ENCODE data around the gene RGL1. TPM values are rescaled to one million over a fixed set of nuclear protein-coding genes. Genes with fewer than 3 reads are reported as not detected.
A peak's percentile ranks its signal among the peaks of the same experiment; 100 is the strongest.

The RGL1 gene
- total RNA-seq, 4 donors from 2014 or later = 31.5 to 51.5 (median 37.5) TPM

- intact Hi-C loops (cut with DNase I) = no loop called here
- WGBS = 45% methylated on average over 2 of the region's 2 CpGs
- peak overlapping the region; percentile 10 to 42 (median 24) for H3K27ac ChIP-seq (replicated peaks in 1 of 4)
Observed at GRCh38 chr1:183956559-183957188, 151.8 kb downstream of the RGL1 start.

GRCh38 chr1:183957216-183957830 lies 152.4 kb downstream of the RGL1 start:
- no peak for DNase-seq (ENCODE audit: extremely low spot score)
- H3K27ac ChIP-seq (replicated peaks in 1 of 4) = peak overlapping the region in 3 of 4 donors; percentile 31 to 42 (median 37)
- H3K4me3 ChIP-seq = no peak overlapping the region
- H3K36me3 ChIP-seq = no peaks in the 10 kb centered on the region
- no peaks in the 10 kb centered on the region for H3K9me3 ChIP-seq
- WGBS = 63% methylated on average over 4 of the region's 4 CpGs
- H3K4me1 ChIP-seq = peaks cover 0 to 19% (median 10%) of the 10 kb centered on the region in 4 donors
- H3K27me3 ChIP-seq = no peaks in the 10 kb centered on the region
- intact Hi-C loops (cut with DNase I) = no loop called here
- TF ChIP-seq CTCF (IDR thresholded peaks at IDR 0.05) (no peak), POLR2A (IDR thresholded peaks at IDR 0.05; ENCODE audit: low read depth) (no peak), POLR2AphosphoS5 (IDR thresholded peaks at IDR 0.05) (no peak), EP300 (IDR thresholded peaks at IDR 0.05) (no peak)

More at GRCh38 chr1:183956559-183957188, 151.8 kb downstream of the RGL1 start:
- Histone ChIP-seq H3K36me3 (no peaks in the 10 kb centered on the region), H3K4me1 (peaks cover 0 to 19% (median 10%) of the 10 kb centered on the region in 4 donors), H3K4me3 (no peak overlapping the region), H3K9me3 (no peaks in the 10 kb centered on the region), H3K27me3 (no peaks in the 10 kb centered on the region)
- DNase-seq (ENCODE audit: extremely low spot score) = no peak
- TF ChIP-seq POLR2A (IDR thresholded peaks at IDR 0.05; ENCODE audit: low read depth) (no peak), POLR2AphosphoS5 (IDR thresholded peaks at IDR 0.05) (peak in 1 of 2 donors; percentile 13), EP300 (IDR thresholded peaks at IDR 0.05) (no peak)

DNA sequence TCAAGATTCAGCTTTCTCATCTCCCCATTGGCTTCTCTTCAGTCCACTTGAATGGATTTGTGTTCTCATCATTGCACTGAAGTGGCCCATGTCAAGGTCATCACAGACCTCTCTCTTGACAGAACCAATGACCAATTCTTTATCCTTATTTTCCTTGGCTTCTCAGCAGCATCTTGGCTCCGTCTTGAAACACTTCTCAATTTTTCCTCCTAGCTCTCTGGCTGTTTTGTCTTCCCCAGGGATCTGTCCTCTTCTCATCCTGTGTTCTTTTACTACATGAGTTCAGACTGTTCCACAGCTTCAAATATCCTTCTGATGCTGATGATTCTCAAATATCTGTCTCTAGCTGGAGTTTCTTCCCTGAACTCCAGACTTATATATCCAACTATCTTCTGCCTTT lies 154.0 kb downstream of the RGL1 start:
- intact Hi-C loops (cut with DNase I) = no loop called here
- DNase-seq (ENCODE audit: extremely low spot score) = no peak
- H3K4me1 ChIP-seq = peaks cover 0 to 14% (median 6%) of the 10 kb centered on the region in 4 donors
- H3K27me3 ChIP-seq = no peaks in the 10 kb centered on the region
- peak overlapping the region in 3 of 4 donors; percentile 40 to 63 (median 58) for H3K27ac ChIP-seq (replicated peaks in 1 of 4)
- H3K4me3 ChIP-seq = no peak overlapping the region
- TF ChIP-seq POLR2A (IDR thresholded peaks at IDR 0.05; ENCODE audit: low read depth) (no peak), CTCF (IDR thresholded peaks at IDR 0.05) (no peak), POLR2AphosphoS5 (IDR thresholded peaks at IDR 0.05) (no peak), EP300 (IDR thresholded peaks at IDR 0.05) (no peak)
- no peaks in the 10 kb centered on the region for H3K36me3 ChIP-seq
- no peaks in the 10 kb centered on the region for H3K9me3 ChIP-seq
- 74% methylated on average over 1 of the region's 1 CpG for WGBS

- Histone ChIP-seq H3K4me1 (peaks cover 0 to 14% (median 6%) of the 10 kb centered on the region in 4 donors), H3K36me3 (no peaks in the 10 kb centered on the region), H3K4me3 (no peak overlapping the region), H3K9me3 (no peaks in the 10 kb centered on the region), H3K27ac (replicated peaks in 1 of 4) (no peak overlapping the region), H3K27me3 (no peaks in the 10 kb centered on the region)
- no peak for DNase-seq (ENCODE audit: extremely low spot score)
- TF ChIP-seq POLR2A (IDR thresholded peaks at IDR 0.05; ENCODE audit: low read depth) = no peak
- no peak for TF ChIP-seq CTCF (IDR thresholded peaks at IDR 0.05)
- no peak for TF ChIP-seq EP300 (IDR thresholded peaks at IDR 0.05)
- TF ChIP-seq POLR2AphosphoS5 (IDR thresholded peaks at IDR 0.05) = no peak
- intact Hi-C loops (cut with DNase I) = no loop called here
- WGBS = 87% methylated on average over 5 of the region's 5 CpGs
Observed at GRCh38 chr1:183961132-183961531, 156.2 kb downstream of the RGL1 start.

DNA sequence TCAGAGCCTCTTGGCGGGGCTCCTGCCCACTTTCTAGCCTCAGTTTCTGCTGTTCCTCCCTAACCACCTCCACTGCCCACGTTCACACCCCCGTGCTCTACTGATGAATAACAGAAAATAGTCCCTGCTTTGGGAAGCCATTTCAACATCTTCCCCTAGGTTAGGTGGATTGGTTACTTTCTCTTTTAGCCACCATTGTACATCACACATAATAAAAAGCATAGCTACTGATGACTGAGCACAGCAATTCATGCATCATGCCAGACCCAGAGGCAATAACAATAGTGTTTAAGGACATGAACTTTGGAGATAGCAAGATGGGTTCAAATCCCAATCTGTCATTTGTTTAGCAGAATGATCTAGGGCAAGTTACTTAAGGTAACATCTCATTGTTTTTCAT lies 158.0 kb downstream of the RGL1 start:
- Histone ChIP-seq H3K36me3 (no peaks in the 10 kb centered on the region), H3K27me3 (no peaks in the 10 kb centered on the region), H3K4me1 (peaks cover 0 to 6% (median 0%) of the 10 kb centered on the region in 4 donors), H3K9me3 (no peaks in the 10 kb centered on the region), H3K4me3 (no peak overlapping the region), H3K27ac (replicated peaks in 1 of 4) (no peak overlapping the region)
- TF ChIP-seq POLR2AphosphoS5 (IDR thresholded peaks at IDR 0.05) (no peak), CTCF (IDR thresholded peaks at IDR 0.05) (no peak), POLR2A (IDR thresholded peaks at IDR 0.05; ENCODE audit: low read depth) (no peak), EP300 (IDR thresholded peaks at IDR 0.05) (no peak)
- no peak for DNase-seq (ENCODE audit: extremely low spot score)
- 96% methylated on average over 3 of the region's 3 CpGs for WGBS
- intact Hi-C loops (cut with DNase I) = no loop called here

All from esophagus muscularis mucosa (tissue), 4 donors.